Measurements from ENCODE around the gene FBXL20.
"Not testable (repeated sequence)": the region's sequence is repeated elsewhere in the genome, so short reads cannot be mapped to it uniquely, and the experiment has no call there.

DNA sequence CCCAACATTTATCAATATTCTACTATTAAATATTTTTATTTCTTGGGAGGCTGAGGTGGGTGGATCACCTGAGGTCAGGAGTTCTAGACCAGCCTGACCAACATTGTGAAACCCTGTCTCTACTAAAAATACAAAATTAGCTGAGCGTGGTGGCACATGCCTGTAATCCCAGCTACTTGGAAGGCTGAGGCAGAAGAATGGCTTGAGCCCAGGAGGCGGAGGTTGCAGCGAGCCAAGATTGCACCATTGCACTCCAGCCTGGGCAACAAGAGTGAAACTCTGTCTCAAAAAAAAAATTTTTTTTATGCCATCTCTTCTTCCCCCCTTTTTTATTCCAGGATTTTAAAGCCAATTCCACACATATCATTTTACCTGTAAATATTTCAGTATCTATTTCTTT lies 114.9 kb downstream of the FBXL20 start:
- TF ChIP-seq EZH2 (IDR thresholded peaks at IDR 0.05; ENCODE audit: low read depth, low read length, severe bottlenecking); BCL11A (IDR thresholded peaks at IDR 0.05; ENCODE audit: low read depth in 2 of 2, low read length in 2 of 2); SIN3A (conservative IDR thresholded peaks at IDR 0.05 in 1 of 2, IDR thresholded peaks at IDR 0.05 in 1 of 2; ENCODE audit: low read depth in 1 of 2, low read length in 2 of 2); CTCF (IDR thresholded peaks at IDR 0.05; ENCODE audit: control extremely low read depth in 1 of 3, insufficient read depth in 1 of 3, low read depth in 1 of 3, low read length in 3 of 3); POLR2AphosphoS5 (IDR thresholded peaks at IDR 0.05; ENCODE audit: low read depth, low read length); GTF2F1 (IDR thresholded peaks at IDR 0.05; ENCODE audit: borderline replicate concordance, low read depth, low read length); CBX5 (IDR thresholded peaks at IDR 0.05; ENCODE audit: low read depth, low read length); HDAC2 (IDR thresholded peaks at IDR 0.05; ENCODE audit: borderline replicate concordance in 1 of 2, low read depth in 2 of 2, low read length in 2 of 2); RXRA (IDR thresholded peaks at IDR 0.05; ENCODE audit: insufficient read depth, low read depth, low read length); POLR2A (IDR thresholded peaks at IDR 0.05; ENCODE audit: control extremely low read depth in 1 of 2, low read depth in 2 of 2, low read length in 2 of 2); SIX5 (IDR thresholded peaks at IDR 0.05; ENCODE audit: low read depth, low read length); BRCA1 (IDR thresholded peaks at IDR 0.05; ENCODE audit: low read depth, low read length); NANOG (IDR thresholded peaks at IDR 0.05; ENCODE audit: insufficient read depth, low read depth, low read length, poor library complexity, severe bottlenecking): not testable (repeated sequence)
- TF ChIP-seq, protein P1, sequence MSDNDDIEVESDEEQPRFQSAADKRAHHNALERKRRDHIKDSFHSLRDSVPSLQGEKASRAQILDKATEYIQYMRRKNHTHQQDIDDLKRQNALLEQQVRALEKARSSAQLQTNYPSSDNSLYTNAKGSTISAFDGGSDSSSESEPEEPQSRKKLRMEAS (IDR thresholded peaks at IDR 0.05): not testable (repeated sequence)

All from H1 (cell line).